HG03442 (cell line): ENCODE data around the gene ZBTB21.
"Not testable (repeated sequence)": the region's sequence is repeated elsewhere in the genome, so short reads cannot be mapped to it uniquely, and the experiment has no call there.

ENCODE experiments used
- ATAC-seq: cut with Tn5 transposase; IDR thresholded peaks from one replicate; pipeline ENCODE4 v1.9.1; 2021; ENCODE audit warnings: mild to moderate bottlenecking, moderate library complexity; ENCODE audit not compliant: unreplicated experiment

The ZBTB21 gene

GRCh38 chr21:41995577-41995976 is 14.6 kb downstream of the ZBTB21 start:
- ATAC-seq: no peak

DNA sequence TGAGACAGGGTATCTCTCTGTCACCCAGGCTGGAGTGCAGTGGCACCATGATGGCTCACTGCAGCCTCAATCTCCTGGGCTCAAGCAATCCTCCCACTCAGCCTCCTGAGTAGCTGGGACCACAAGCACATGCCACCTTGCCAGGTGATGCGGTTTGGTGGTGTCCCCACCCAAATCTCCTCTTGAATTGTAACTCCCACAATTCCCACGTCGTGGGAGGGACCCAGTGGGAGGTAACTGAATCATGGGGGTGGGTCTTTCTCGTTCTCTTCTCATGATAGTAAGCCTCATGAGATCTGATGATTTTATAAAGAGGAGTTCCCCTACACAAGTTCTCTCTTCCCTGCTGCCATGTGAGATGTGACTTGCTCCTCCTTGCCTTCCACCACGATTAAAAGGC is 15.5 kb downstream of the ZBTB21 start:
- ATAC-seq: not testable (repeated sequence)

- no peak for ATAC-seq
Measured at GRCh38 chr21:41993744-41994143, 16.4 kb downstream of the ZBTB21 start.

DNA sequence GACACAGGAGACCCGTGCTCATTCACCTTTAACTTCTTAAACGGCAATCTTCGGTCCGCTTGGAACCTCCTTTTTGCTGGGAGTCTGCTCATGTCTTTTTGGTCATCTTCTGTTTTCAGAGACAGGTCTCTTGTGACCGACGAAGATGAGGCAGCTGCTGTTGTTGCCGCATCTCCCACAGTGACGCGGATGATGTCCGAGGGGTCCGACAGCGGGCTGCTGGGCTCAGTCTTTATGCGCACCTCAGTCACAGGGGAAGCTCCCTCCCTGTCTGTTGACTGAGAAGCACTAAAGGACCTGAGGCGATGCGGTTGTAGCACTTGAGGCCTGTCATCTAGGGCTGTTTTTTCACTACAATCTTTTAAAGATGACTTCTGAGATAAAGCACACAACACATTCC is 17.6 kb downstream of the ZBTB21 start:
- ATAC-seq: no peak

- ATAC-seq: no peak
Measured at GRCh38 chr21:41991659-41992058, 18.5 kb downstream of the ZBTB21 start.

GRCh38 chr21:41989698-41990097 is 20.5 kb downstream of the ZBTB21 start:
- ATAC-seq: no peak

DNA sequence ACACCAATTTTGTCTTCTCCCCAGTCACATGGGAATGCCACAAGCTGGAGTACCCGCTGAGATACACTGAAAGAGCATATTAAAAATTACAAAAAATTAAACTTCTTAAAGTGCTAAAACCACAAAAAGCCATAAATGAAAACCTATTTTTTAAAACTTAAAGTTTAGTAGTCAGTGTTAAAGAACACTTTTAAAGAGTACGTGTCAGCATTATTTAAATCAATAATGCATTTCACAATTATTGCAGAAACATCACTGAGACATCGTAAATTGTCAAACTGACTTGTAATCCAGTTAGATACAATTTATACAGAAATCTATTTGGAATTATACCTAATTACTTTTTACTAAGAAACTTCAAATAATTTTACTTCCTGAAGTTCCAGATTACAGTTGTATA is 22.9 kb downstream of the ZBTB21 start:
- no peak for ATAC-seq

DNA sequence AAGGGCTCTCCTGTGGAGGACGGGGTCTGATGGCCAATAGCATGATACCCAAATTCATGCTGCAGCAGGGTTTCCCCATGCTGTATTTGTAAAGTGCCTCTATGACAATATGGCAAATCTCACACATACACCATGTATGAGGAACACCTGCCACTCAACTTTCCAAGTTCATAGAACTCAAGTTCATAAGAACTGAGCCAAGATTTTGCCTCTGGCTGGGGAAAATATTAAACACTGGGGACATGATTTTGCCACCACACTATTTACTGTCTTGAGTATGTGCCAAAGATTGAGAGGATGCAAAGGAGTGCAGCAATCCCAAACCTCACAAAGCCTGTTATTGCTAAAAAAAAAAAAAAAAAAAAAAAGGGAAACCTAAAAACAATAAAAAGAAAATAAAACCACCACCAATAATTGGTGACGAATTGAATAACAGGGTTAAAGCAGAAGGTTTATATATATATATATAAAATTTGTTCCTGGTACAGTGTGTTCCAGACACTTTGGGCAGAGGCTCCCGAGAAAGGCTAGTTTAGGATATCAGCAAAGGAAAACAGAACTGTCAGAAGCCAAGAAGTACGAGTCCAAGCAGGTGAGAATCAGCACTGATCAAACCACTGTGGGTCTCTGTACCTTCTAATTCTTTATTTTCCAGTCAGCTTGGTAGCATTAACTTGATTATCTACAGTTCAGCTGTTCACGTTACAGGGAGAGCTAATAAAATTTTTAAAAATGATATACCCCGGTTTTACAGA is 24.3 kb downstream of the ZBTB21 start:
- ATAC-seq: no peak

- no peak for ATAC-seq
Measured at GRCh38 chr21:41983229-41983628, 26.9 kb downstream of the ZBTB21 start.

GRCh38 chr21:41980561-41980960 is 29.6 kb downstream of the ZBTB21 start:
- no peak for ATAC-seq

DNA sequence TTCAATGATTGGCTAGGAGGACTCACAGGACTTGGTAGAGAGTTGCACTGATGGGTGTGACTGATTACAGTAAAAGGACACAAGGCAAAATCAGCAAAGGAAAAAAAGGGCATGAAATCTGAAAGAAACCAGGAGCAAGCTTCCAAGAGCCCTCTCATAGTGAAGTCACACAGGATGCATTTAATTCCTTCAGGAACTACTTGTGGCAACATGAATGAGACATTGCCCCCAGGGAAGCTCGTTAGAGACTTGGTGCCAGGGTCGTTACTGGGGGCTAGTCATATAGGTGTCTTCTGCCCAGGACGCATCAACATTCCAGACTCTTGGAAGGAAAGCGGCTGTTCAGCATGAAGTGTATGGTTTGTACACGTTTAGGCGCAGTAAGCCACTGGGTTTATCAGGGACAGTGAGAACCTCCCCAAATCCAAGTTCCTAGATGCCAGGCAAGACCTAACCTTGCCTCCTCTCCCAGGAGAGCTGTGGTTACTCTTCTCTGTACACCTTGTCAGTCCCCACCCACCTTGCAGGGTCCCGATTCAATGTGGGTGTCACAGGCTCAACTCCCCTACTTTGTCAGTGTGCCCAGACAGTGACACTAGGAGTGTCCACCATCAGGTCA is 30.3 kb downstream of the ZBTB21 start:
- ATAC-seq: no peak

DNA sequence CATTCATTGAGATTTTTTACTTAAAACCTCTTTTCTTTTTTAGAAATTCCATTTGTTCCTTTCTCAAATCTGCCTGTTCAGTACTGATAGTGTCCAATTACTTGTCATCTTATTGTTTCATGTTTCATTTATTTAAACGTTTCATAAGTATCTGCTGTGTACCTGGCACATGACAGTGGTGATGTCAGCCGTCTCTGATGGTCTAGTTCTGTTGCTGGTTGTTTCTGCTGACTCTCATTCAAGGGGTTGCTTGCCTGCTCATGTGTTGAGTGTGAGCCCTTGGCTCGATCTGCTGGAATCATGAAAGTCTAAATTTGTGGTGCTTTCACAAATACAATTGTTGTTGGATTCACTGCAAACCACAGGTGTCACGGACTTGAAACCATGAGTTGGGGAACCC is 30.8 kb downstream of the ZBTB21 start:
- ATAC-seq: no peak

DNA sequence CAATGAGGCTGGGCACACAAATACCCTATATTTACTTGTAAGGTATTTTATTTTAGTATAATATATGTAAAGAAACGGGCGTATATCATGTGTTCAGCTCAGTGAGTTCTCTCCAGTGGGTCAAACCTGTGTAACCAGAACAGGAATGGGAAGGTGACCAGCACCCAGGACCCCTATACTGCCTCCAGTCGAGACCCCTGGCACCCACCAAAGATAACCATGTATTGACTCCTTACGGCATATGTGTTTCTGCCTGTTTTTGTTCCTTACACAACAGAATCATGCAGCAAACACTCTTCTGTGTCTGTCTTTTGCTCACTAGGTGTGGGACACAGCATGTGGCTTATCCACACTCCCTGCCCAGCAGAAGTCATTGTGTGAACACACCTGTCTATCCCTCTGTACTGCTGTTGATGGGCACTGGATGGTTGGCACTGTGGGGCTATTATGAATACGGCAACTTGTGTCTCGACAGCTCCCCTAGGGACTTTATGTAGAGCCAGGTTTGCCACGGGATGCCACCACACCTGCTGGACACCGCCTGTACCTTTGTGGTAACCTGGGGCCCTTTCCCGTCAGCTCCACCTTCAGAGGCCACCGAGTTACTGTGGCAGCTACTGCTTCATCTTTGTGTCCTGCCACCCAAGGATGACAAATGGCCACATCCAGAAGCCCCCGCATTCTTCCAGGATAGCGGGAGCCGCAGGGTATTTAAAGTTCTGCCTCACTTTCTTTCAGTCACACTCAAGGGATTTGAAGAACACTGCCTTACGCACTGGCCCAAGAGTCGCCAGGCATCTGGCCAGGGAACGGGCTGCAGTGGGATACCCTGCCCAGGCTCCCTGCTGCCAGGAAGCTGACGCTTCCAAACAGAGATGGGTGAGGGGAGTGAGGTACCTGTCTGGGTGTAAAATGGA is 32.9 kb downstream of the ZBTB21 start:
- ATAC-seq: no peak

DNA sequence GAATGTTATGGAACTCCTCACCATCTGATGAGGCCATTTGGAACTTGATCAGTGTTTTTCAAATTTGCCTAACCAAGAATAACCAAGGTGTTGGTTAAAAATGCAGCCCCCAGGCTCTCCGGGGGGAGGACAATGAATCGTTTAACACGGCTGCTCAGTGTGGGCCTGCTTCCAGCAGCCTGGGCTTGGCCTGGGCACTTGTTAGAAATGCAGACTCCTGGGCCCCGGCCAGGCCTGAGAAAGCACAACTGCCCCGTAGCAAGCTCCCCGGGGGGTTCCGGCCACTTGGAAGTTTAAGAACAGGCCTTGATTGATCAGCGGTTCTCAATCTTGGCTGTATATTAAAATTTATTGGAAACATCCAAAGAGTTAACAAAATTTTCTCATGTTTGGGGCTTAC is 33.5 kb downstream of the ZBTB21 start:
- ATAC-seq: no peak

GRCh38 chr21:41975391-41976272 is 34.5 kb downstream of the ZBTB21 start:
- ATAC-seq: no peak

DNA sequence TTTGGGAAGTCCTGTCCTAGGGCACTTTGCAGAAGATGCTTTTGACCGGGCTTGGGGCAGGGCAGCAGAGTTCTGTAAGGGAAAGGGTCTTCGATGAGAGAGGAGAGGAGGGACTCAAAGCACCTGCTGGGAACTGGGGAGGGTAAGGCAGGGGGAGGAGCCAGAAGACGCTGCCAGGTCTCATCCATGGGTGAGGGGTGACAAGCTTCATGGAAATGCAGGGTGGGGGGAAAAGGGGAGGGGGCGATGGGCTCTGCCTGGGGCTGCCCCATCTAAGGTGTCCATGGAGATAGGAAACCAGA is 35.5 kb downstream of the ZBTB21 start:
- ATAC-seq: no peak

DNA sequence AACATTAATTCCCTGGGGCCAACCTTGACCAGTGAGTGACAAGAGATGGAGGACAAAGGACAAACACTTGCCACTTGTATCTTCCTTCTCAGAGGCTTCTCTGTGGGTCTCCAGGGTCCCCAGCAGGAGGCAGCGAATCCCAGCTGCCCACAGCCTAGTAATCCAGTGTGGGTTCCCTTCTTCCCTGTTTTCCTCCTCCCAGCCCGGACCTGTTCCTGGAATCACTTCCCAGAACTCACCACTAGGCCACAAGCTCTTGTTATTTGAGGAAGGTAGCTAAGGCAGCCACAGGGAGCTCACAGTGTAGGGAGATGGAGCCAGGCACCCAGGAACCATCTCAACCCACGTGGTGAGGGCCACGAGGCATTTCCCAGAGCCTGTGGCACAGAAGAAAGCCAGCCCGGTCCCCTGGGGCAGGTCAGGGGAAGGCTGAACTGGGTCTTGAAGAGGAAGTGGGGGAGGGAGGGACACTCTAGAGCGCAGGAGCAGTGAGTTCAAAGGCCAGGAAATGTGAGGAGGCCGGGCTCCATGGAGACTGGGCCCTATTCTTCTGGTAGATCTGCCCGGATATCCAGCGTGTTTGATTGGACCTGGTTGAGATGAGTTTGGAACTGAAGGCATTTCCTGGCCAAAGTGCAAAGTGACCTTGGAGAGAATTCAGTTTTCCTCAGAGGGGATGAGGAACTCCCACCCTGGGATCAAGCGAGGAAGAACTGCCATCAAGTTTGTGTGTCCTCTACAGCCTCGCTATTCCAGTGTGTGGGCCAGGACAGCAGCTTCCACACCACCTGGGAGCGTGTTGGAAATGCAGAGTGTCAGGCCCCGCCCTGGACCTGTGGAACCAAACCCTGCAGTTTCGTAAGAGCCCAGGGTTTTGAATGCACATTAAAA is 36.1 kb downstream of the ZBTB21 start:
- ATAC-seq: no peak

GRCh38 chr21:41973427-41973831 is 36.7 kb downstream of the ZBTB21 start:
- ATAC-seq: no peak

- no peak for ATAC-seq
Measured at GRCh38 chr21:41972511-41973205, 37.5 kb downstream of the ZBTB21 start.
